Upper lobe of left lung (tissue), 4 donors: ENCODE data around the gene VWA8.

Experiments
- CTCF ChIP-seq, 6 experiments: fragments of 450-650 bp in 4 of 6; fragments of 200-600 bp in 2 of 6; sonication (generic) in 2 of 6; IDR thresholded peaks; one replicate each; pipeline ENCODE4 v1.5.1; 2016 to 2019; ENCODE audit warnings: antibody characterized with exemption in 6 of 6
- POLR2A ChIP-seq, 4 donors: fragments of 450-650 bp; IDR thresholded peaks; one replicate each; pipeline ENCODE4 v1.5.1; 2016 to 2017; ENCODE audit warnings: antibody characterized with exemption in 4 of 4, mild to moderate bottlenecking in 2 of 4
- POLR2AphosphoS5 ChIP-seq, 2 donors: sonication (generic); formaldehyde crosslinking; IDR thresholded peaks; one replicate each; pipeline ENCODE4 v1.5.1; 2017; ENCODE audit warnings: antibody characterized with exemption in 2 of 2

DNA sequence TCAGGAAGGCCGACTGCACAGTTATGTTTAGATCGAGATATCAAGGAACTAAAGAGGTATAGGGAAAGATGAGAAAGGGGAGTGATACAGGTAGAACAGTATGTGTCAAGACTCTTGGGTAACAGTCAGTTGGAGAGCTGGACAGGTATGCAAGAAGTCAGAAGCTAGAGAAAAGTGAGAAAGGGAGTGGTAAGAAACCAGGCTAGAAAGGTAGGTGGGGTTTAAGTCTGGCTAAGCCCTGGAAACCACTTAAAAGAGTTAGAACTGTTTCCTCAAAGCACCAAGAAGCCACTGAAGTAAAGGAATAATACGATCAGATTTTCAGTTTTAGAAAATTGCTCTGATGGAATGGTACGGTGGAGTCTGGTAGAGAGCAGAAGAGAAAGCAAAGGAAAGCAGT is 196.4 kb downstream of the VWA8 start:
- TF ChIP-seq POLR2A (IDR thresholded peaks at IDR 0.05) (no peak), CTCF (IDR thresholded peaks at IDR 0.05) (no peak), POLR2AphosphoS5 (IDR thresholded peaks at IDR 0.05) (no peak)
